SIG-M5 treated with dmso at 0.1 percent for 504 hours (cell line): ENCODE results near the gene RBM14.

Source experiments
- DNase-seq: peaks from one replicate; lab custom pipeline; 2025; ENCODE audit not compliant: unreplicated experiment; lab: John Stamatoyannopoulos, UW

RBM14 gene

GRCh38 chr11:66632952-66633351 is 16.5 kb downstream of the RBM14 start:
- no peak for DNase-seq

DNA sequence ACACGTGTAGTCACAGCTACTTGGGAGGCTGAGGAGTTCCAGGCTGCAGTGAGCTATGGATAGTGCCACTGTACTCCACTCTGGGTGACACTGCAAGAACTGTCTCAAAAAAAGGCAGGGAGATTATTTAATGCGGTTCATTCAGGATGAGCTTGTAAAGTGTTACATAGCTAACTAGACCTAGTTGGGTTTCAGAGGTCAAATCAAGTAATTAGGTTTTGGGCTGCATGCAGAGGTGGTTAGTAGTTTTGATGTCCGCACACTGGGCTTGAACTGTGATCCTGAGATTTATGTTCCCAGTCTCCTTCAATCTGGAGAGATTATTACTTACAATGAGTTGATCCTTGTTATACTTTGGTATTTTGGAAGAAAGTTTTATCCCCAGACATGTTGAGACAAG is 20.0 kb downstream of the RBM14 start:
- no peak for DNase-seq

DNA sequence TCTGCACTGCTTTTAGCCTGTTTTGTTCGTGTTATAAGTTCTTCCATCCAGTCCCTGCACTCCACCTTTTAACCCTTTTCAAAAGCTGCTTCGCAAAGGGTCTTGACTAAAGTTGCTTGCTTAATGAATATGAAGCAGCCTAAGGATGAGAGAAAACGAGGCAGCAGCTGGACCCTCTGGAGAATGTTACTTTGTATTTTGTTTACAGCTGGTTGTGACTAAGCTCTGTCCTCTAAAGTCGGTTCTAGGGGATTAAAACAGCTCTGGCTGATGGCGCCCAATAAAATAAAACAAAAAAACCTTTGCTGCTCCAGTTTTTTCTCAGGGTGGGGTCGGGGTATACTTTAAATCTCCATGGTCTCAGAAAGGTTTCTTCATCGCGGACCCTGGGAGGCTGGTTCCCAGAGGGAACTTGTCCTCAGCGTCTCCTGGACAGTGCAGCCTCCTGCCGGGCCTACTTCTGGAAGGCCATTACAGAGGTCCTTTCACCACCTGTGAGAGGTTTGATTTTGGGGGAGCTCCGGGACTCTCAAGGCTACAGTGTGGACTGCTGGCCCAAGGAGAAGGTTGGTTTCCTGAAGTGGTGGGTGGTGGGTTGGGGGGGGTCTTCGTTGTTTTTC is 21.2 kb downstream of the RBM14 start:
- no peak for DNase-seq

DNA sequence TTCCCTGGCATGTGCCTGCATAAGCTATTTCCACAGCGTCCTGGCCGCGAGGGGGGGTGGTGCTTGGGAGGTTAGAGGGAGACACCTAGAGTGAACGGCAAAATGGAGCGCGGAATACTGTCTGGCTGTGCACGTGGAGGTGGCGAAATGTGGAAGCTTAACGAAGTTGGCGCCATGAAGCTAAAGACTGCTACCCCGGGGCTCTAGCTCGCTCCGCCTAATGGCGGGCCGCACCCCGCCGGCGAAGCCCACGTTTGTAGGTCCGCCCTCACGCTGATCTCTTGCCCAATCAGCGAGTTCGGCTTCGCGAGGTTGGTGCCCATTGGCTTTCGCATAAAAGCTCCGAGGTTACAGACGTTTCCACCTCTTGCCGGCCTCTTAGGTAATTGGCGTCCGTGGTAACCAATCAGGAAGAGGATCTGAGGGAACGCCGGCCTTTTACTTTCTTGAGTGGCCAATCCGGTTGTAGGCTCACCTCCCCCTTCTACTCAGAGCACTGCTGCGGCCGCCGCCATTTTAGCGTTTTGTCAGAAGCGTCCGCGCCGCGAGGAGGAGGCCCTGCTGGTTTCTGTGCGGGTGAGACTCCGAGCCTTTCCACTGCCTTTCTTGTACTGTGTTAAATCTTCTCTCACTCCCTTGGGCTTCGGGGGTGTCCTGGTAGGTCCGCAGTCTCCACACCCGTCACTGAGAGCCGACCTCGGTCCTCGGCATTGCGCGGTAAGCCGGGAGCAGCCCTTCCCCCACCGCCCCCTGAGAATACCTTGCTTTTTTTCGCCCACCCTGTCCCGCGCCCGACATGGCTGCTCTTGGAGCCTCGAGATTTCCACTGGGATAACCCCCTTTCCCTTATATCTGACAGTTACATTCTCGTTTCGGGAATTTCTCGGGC is 22.0 kb downstream of the RBM14 start, which contains the start of gene RBM4:
Gene RBM4 (plus strand): TSS at position 527 of the 889 bp plus-strand sequence. CDS start 1,009 bp downstream, outside the sequence.
- peak; percentile 99 for DNase-seq

DNA sequence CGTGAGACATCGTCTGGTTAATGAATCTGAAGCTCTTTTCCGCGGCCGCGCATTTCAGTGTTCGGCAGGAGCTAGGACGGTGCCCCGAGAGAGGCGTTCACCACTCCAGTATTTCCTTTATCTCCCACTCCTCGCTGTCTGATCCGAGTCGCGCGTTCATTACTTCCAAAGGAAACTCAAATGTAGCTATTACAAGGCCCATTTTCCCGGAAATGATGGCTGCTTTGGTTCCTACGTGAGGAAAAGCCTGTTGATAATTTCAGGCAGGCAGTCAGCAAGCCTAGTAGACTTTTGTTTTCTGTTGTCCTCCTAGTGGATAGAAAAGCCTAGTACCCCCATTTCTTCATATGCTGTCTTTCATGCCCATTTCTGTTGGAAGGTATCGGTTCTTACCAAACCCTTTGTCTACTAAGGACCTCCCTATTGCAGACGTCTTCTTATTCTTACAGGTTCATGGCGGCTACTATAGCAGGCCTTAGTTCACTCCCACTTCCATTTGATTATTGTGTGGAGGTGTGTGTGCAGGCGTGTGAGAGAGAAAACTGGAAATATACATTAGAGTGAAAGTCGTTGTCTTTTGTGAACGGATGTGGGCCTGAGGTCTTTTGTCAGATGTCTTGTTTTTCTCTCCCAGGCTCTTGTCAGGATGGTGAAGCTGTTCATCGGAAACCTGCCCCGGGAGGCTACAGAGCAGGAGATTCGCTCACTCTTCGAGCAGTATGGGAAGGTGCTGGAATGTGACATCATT is 22.8 kb downstream of the RBM14 start:
- DNase-seq = peak; percentile 53

DNA sequence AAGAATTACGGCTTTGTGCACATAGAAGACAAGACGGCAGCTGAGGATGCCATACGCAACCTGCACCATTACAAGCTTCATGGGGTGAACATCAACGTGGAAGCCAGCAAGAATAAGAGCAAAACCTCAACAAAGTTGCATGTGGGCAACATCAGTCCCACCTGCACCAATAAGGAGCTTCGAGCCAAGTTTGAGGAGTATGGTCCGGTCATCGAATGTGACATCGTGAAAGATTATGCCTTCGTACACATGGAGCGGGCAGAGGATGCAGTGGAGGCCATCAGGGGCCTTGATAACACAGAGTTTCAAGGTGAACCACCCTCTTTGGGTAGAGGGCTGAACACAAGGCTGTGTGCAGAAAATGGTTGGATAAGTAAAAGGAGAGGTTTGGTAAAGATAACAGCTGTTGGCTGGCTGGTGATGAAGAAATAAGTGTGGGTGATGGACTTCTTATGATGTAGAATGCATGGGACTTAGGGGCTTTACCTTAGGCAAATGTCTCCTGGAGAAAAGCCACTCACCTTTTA is 23.4 kb downstream of the RBM14 start:
- DNase-seq = peak; percentile 14

GRCh38 chr11:66641834-66642233 is 25.4 kb downstream of the RBM14 start:
- no peak for DNase-seq

DNA sequence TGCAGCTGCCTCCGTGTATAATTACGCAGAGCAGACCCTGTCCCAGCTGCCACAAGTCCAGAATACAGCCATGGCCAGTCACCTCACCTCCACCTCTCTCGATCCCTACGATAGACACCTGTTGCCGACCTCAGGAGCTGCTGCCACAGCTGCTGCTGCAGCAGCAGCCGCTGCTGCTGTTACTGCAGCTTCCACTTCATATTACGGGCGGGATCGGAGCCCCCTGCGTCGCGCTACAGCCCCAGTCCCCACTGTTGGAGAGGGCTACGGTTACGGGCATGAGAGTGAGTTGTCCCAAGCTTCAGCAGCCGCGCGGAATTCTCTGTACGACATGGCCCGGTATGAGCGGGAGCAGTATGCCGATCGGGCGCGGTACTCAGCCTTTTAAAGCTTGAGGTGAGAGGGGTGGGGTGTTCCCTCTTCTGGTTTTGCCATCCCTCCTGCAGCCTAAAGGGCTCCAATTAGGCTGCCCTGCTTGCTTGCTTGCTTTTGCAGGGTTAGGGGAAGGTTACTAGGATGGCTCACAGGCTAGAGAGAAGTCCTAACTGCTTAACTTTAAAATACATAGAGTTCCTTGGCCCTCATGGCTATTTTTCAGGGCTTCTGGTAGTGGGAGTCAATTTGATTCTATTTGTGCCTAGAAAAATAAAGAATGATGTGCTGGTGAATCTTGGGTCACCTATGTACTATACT is 27.5 kb downstream of the RBM14 start:
- no peak for DNase-seq

- no peak for DNase-seq
Observed at GRCh38 chr11:66646828-66647227, 30.4 kb downstream of the RBM14 start.

- DNase-seq = no peak
Observed at GRCh38 chr11:66649903-66650302, 33.5 kb downstream of the RBM14 start.

DNA sequence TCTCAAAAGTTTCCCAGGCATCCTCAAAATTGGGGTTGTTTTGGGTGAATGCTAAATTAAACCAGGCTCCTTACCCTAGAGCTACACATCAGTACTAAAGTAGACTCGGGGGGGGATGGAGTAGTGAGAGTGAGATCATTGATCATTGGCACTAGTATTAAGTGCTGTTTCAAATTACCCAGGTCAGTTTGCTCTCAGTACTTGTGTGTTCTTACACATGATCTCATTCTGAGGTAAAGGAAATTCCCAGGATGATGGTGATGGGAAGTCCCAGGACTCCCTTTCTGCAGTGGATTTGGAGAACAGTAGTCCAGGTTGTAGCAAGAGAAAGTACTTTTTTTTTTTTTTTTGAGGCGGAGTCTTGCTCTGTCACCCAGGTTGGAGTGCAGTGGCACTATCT is 34.6 kb downstream of the RBM14 start:
- DNase-seq = no peak

- DNase-seq = no peak
Observed at GRCh38 chr11:66652651-66653050, 36.2 kb downstream of the RBM14 start.

- no peak for DNase-seq
Observed at GRCh38 chr11:66653123-66653522, 36.7 kb downstream of the RBM14 start.

DNA sequence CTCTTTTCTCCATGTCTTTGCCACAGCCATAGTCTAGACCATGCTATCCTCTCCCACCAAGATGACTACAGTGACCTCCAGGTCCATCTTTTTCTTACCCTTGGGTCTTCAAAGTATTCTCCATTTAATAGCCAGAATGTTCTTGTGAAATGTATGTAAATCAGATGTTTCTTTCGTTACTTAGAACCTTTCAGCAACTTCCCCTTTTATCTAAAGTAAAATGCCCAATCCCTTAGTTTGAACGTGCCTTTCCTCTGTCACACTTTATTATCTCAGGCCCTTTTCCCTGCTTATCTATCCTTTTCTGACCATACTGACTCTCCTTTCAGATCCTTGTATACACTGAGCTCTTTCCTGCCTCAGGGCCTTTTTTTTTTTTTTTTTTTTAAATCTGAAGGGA is 43.3 kb downstream of the RBM14 start:
- peak; percentile 49 for DNase-seq

GRCh38 chr11:66663741-66664296 is 47.4 kb downstream of the RBM14 start:
- DNase-seq = no peak

GRCh38 chr11:66665369-66665768 is 48.9 kb downstream of the RBM14 start:
- no peak for DNase-seq

DNA sequence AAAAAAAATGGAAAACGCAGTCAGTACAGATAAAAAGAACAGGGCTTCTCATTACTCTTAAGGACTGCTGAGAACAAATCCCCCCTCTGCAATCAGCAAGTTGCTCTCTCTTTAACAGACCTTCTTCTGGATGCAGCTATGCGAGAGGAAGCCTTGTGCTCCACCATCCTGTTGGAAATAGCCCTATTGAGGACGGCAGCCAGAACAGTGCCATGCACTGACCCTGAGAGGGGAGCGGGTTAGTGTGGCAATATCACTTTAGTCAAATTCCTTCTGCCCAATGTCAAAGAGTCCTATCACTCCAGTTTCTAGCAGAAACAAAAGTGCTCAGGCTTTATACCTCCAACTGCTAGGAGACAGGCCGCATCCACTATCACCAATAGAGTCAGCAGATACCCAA is 54.4 kb downstream of the RBM14 start:
- DNase-seq = no peak

DNA sequence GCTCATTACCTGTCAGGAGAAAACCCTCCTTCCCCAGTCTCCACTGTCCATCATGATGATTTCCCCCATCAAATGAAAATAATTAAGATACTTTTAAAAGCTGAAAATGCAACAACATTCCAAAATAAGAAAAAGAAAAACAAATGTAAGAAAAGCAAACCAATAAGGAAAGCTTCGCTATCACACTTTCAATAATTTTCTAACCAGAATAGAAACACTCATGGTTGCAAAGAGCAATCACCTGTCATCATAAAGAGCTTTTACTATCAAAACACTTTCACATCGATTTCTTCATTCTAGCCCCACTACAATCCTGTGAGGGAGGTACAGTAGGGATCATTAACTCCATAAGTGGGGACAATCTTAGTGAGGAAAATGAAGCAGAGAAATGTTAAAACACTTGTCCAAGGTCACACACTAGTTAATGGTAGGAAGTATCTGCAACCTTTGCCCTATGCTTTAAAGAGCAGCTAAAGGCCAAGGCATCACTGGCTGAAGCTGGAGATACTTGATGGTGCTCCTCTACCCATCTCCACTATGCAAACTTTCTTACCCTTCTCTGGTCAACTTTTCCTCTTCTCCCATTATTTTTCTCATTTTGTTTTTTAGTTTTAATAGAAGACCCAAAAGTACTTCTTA is 58.7 kb downstream of the RBM14 start:
- no peak for DNase-seq

GRCh38 chr11:66676282-66676919 is 60.0 kb downstream of the RBM14 start:
- peak; percentile 27 for DNase-seq
